Lung (tissue), 12 donors: ENCODE data around the gene CLCN2. TPM values are rescaled to one million over a fixed set of nuclear protein-coding genes. Genes with fewer than 3 reads are reported as not detected.

ENCODE experiments used
- ATAC-seq: fragments of 200-7000 bp; cut with Tn5 transposase; one replicate; pipeline ENCODE4 v1.9.1; 2020; ENCODE audit warnings: moderate number of reproducible peaks; ENCODE audit not compliant: insufficient read depth, low FRiP score
- DNase-seq, 3 donors: peaks; one replicate each; pipeline ENCODE4 v3.0.0-alpha.2; 2013 to 2017
- H3K27ac ChIP-seq, 2 donors: one replicate each; pipeline ENCODE4 v1.5.1; 2013; ENCODE audit warnings: mild to moderate bottlenecking in 2 of 2, moderate library complexity in 2 of 2, control low read depth in 1 of 2, inconsistent platforms in 1 of 2, low read depth in 1 of 2, low read length in 1 of 2
- H3K27me3 ChIP-seq, 3 donors: one replicate each; pipeline ENCODE4 v1.5.1; 2013; ENCODE audit warnings: low read length in 2 of 3; ENCODE audit not compliant: control insufficient read depth in 3 of 3, insufficient read depth in 3 of 3
- H3K36me3 ChIP-seq, 4 donors: one replicate each; pipeline ENCODE4 v1.5.1; 2013; ENCODE audit warnings: low read length in 4 of 4, mild to moderate bottlenecking in 1 of 4, moderate library complexity in 1 of 4; ENCODE audit not compliant: control insufficient read depth in 4 of 4, insufficient read depth in 4 of 4
- H3K4me1 ChIP-seq, 5 donors: one replicate each; pipeline ENCODE4 v1.5.1; 2013; ENCODE audit warnings: low read length in 5 of 5, mild to moderate bottlenecking in 2 of 5, moderate library complexity in 1 of 5; ENCODE audit not compliant: control insufficient read depth in 5 of 5, insufficient read depth in 5 of 5
- H3K4me3 ChIP-seq: one replicate; pipeline ENCODE4 v1.5.1; 2013; ENCODE audit warnings: mild to moderate bottlenecking, control low read depth, moderate library complexity
- H3K9ac ChIP-seq, 2 donors: one replicate each; pipeline ENCODE4 v1.5.1; 2013; ENCODE audit warnings: low read length in 2 of 2, control low read depth in 1 of 2; ENCODE audit not compliant: insufficient read depth in 1 of 2
- H3K9me3 ChIP-seq, 4 donors: one replicate each; pipeline ENCODE4 v1.5.1; 2013; ENCODE audit warnings: low read length in 3 of 4, mild to moderate bottlenecking in 1 of 4, moderate library complexity in 1 of 4; ENCODE audit not compliant: control insufficient read depth in 4 of 4, insufficient read depth in 3 of 4
- CTCF ChIP-seq: IDR thresholded peaks from 2 replicates; pipeline ENCODE4 v1.5.1; 2012; ENCODE audit warnings: mild to moderate bottlenecking; ENCODE audit errors: control extremely low read depth, extremely low read depth
- WGBS, 2 donors: extraction: QIAGEN DNeasy Blood & Tissue Kit; methylation state at CpG; one replicate each; pipeline ENCODE4 v1.1.7; 2013; 5-methylcytosine and 5-hydroxymethylcytosine counted together
- polyA plus RNA-seq, 2 donors: library from polyadenylated mRNA; stranded (reverse); fragments of 200-250 nt; gene quantifications; one replicate each; pipeline ENCODE4 v1.2.1, GENCODE V29; 2013
- total RNA-seq, 2 donors: library from RNA; depleted of rRNA in 1 of 2; stranded (reverse); fragments of >200 nt in 1 of 2; gene quantifications; one replicate each; pipeline ENCODE4 v1.2.1, GENCODE V29; 2014 to 2021
- donor health status: control.
- donor health status: control.
- donor health status: Bipolar disorder and iron deficiency.
- donor health status: healthy.
- donor health status: DM: yes; HTN: yes; CAD: no.

The CLCN2 gene
- total and polyA plus RNA-seq, 4 donors, result 2.7 to 8.7 (median 5.4) TPM

GRCh38 chr3:184391266-184391665, 29.9 kb upstream of the CLCN2 start:
- no peak for TF ChIP-seq CTCF
- DNase-seq (no peak), ATAC-seq (no peak)
- no peaks in the 10 kb centered on the region for H3K36me3 ChIP-seq
- no peak overlapping the region for H3K9ac ChIP-seq
- H3K4me1 ChIP-seq, result no peaks in the 10 kb centered on the region
- no peak overlapping the region for H3K27ac ChIP-seq
- H3K9me3 ChIP-seq, result peaks cover 0 to 4% (median 0%) of the 10 kb centered on the region in 4 donors
- H3K27me3 ChIP-seq, result peaks cover 0 to 2% (median 0%) of the 10 kb centered on the region in 3 donors
- no peak overlapping the region for H3K4me3 ChIP-seq
- 85 to 97% methylated on average over 3 of the region's 3 CpGs for WGBS, 2 donors

GRCh38 chr3:184389935-184390528, 28.6 kb upstream of the CLCN2 start:
- Histone ChIP-seq H3K36me3 (no peaks in the 10 kb centered on the region), H3K27me3 (peaks cover 0 to 3% (median 0%) of the 10 kb centered on the region in 3 donors), H3K4me1 (no peaks in the 10 kb centered on the region), H3K9ac (no peak overlapping the region), H3K4me3 (no peak overlapping the region), H3K27ac (no peak overlapping the region), H3K9me3 (peaks cover 0 to 4% (median 0%) of the 10 kb centered on the region in 4 donors)
- no peak for TF ChIP-seq CTCF
- 82 to 87% methylated on average over 4 to 5 of the region's 5 CpGs for WGBS, 2 donors
- no peak for ATAC-seq
- DNase-seq, result no peak

GRCh38 chr3:184389384-184389783, 28.0 kb upstream of the CLCN2 start:
- H3K9me3 ChIP-seq, result peaks cover 0 to 4% (median 0%) of the 10 kb centered on the region in 4 donors
- 50 to 62% methylated on average over 5 of the region's 5 CpGs for WGBS, 2 donors
- no peaks in the 10 kb centered on the region for H3K36me3 ChIP-seq
- H3K4me1 ChIP-seq, result no peaks in the 10 kb centered on the region
- no peak for DNase-seq
- peaks cover 0 to 3% (median 0%) of the 10 kb centered on the region in 3 donors for H3K27me3 ChIP-seq
- TF ChIP-seq CTCF, result no peak
- H3K4me3 ChIP-seq, result no peak overlapping the region
- H3K27ac ChIP-seq, result no peak overlapping the region
- no peak for ATAC-seq
- no peak overlapping the region for H3K9ac ChIP-seq

GRCh38 chr3:184388936-184389230, 27.5 kb upstream of the CLCN2 start:
- DNase-seq, result no peak
- Histone ChIP-seq H3K9ac (no peak overlapping the region), H3K27me3 (peaks cover 0 to 3% (median 0%) of the 10 kb centered on the region in 3 donors), H3K4me1 (no peaks in the 10 kb centered on the region), H3K4me3 (no peak overlapping the region), H3K27ac (no peak overlapping the region), H3K9me3 (peaks cover 0 to 4% (median 0%) of the 10 kb centered on the region in 4 donors), H3K36me3 (no peaks in the 10 kb centered on the region)
- no peak for ATAC-seq
- WGBS, 2 donors, result 81 to 83% methylated on average over 8 of the region's 8 CpGs
- no peak for TF ChIP-seq CTCF
